Stromal cell of bone marrow (primary cell): ENCODE data around the gene SNX25.
"Not testable (repeated sequence)": the region's sequence is repeated elsewhere in the genome, so short reads cannot be mapped to it uniquely, and the experiment has no call there.

Source experiments
- DNase-seq: peaks from one replicate; pipeline ENCODE4 v3.0.0-alpha.2; 2012; ENCODE audit warnings: low read depth

Gene SNX25

GRCh38 chr4:185307136-185307950 is 97.9 kb downstream of the SNX25 start:
- no peak for DNase-seq

GRCh38 chr4:185309770-185310169 is 100.4 kb downstream of the SNX25 start:
- DNase-seq = no peak

GRCh38 chr4:185311113-185311888 is 101.9 kb downstream of the SNX25 start:
- no peak for DNase-seq

- no peak for DNase-seq
Observed at GRCh38 chr4:185312699-185313098, 103.3 kb downstream of the SNX25 start.

- not testable (repeated sequence) for DNase-seq
Observed at GRCh38 chr4:185317462-185317861, 108.1 kb downstream of the SNX25 start.

DNA sequence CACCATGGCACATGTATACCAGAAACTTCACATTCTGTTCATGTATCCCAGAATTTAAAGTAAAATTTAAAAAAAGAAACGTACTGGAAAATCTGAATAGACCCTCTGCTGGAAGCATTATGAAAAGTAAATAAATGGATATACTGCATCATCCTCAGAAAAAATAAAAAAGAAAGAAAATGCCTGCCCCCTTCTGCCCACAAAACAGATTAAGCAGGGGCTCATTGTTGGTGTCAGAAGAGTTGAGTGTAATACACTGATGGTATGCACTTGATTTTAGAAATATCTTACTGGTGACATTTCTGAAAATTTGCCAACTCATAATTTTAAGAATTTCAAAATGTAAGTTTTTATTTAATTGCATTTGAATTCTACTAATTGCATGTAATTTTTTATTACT is 108.5 kb downstream of the SNX25 start:
- DNase-seq = no peak

DNA sequence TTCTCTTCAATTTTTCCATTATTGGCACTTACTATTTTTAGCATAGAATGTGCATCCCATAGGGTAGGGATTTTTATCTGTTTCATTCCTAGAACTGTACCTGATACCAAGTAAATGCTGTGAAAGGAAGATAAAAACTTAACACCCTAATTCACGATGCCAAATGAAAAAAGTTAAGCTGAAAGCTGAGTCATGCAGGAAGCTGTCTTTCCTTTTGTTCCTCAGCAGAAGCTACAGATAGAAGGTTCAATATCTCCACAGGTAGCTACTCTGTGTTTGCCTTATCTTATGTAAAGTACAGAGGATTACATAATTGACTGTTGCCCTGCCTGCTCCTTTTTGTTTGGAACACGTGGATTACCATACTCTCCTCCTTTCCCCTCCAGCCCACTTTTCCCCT is 109.3 kb downstream of the SNX25 start:
- DNase-seq = no peak

DNA sequence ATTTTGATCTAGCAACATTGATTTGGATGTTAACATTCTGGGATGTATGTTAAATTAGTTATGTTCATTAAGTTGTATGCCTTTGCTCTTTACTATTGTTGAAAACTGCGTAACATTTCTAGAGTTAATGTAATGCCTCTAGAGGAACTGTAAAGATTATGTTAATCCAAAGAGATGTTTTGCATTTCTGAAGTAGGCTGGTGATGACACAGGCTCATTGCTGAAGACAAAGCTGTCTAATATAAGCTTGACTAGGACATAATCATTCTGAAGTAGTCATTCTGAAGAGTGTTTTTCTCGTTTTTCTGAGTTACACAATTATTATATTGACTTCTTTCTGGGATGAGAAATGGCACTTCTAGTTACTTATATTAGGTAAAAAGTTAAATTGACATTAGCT is 113.4 kb downstream of the SNX25 start:
- no peak for DNase-seq

- DNase-seq = no peak
Observed at GRCh38 chr4:185323606-185324005, 114.2 kb downstream of the SNX25 start.

DNA sequence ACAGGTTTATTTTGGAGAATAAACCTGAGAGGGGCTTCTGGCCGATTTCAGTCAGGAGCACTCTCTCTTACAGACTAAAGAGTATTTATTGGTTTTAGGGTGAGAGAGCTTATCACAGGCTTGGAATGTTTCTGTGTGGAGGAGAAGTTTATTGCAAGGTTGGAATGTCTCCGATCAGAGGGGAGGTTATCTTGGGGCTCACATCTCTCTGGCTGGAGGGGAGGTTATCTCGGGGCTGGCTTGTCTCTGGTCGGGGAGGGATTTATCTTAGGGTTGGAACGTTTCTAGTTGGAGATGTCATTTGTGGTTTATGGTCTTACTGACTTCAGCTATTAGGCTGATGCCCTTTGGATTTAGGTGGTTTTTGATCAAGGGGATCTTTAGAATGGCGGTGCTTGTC is 115.0 kb downstream of the SNX25 start:
- DNase-seq = not testable (repeated sequence)

DNA sequence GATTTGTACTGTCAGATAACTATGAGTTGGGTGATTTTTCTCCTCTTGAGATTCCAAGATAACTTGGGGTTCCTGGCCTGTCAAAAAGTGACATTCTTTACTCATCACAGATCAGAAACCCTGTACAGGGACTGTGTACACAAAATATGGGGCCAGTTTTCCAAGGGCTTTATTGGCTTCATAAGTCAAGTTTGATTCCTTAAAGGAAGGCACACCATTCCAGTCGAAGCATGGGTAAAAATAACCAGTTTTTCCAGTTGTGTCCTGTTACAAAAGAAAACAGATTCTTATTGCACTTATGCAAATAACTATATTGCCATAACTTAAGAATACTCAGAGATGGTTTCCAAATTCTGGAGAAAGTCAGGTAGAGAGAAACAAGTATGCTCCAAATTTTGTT is 116.3 kb downstream of the SNX25 start:
- not testable (repeated sequence) for DNase-seq

DNA sequence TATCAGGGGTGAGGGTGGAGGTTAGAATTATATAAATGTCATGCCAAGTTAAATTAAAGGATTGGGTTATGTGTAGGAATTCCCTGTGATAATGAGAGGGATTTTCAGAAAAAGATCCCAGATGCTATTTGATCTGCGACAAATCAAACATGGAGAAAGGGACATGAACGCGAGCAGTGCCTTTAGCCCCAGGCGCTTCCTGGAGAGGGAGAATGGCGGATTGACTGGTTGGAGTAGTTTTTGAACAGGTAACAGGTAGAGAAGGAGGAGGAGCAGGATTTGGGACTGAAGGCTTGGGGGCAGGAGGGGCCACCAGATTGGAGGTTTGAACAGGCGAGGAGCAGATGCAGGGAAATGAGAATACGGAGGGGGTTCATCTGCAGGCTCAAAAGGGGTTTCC is 119.2 kb downstream of the SNX25 start:
- no peak for DNase-seq

DNA sequence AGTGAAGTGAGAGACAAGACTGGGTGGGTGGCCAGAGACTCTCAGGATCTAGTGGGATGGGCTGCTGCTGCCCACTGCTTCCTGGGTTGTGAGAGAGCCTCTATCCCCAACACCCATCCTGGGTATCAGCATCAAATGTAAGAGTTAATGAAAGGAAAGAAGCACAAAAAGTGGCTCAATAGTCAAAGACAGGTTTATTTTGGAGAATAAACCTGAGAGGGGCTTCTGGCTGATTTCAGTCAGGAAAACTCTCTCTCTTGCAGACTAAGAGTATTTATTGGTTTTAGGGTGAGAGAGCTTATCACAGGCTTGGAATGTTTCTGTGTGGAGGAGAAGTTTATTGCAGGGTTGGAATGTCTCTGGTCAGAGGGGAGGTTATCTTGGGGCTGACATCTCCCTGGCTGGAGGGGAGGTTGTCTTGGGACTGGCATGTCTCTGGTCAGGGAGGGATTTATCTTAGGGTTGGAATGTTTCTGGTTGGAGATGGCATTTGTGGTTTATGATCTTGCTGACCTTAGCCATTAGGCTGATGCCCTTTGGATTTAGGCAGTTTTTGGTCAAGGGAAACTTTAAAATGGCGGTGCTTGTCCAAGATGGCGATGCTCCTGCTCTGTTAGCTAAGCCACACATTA is 120.6 kb downstream of the SNX25 start:
- not testable (repeated sequence) for DNase-seq

DNA sequence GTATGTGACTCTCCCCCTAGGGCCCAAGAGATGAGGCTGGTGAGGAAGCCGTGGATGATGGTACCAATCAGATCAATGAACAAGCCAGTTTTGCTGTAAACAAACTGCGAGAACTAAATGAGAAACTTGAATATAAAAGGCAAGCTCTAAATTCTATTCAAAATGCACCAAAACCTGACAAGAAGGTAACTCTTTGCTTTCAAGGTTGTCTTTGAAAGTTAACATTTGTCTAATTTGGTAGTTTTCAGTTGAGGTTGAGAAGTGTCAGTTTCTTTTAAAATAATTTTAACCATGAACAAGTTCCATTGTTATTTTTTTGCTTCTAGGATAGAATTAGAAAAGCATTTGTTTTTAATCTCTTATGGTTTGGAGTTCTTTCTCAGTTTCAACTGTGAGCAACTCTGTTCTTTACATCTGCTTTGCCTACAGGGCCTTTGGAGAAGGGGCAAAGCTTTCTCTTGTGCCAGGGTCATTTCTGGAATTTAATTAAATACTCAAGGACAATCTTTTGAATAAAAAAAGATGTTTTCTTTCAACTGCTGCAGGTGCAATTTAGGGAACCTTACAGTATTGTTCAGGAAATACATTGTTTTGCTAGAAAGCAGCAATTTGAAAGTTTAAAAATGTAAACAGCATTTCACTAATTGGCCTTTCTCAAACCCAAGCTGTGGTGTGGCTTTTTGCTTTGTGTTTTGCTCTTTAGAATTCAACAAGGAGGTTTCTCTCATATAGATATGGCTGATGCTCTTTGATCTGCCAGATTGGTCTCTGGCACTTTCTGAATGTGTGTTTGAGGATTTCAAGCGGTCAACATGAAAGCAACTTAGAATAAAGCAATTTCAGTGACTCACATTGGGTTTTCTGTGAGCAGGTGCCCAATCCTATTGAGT is 123.4 kb downstream of the SNX25 start:
- no peak for DNase-seq

GRCh38 chr4:185334326-185334725 is 124.9 kb downstream of the SNX25 start:
- no peak for DNase-seq

- no peak for DNase-seq
Observed at GRCh38 chr4:185335579-185335978, 126.2 kb downstream of the SNX25 start.

- no peak for DNase-seq
Observed at GRCh38 chr4:185339941-185340340, 130.5 kb downstream of the SNX25 start.

- DNase-seq = no peak
Observed at GRCh38 chr4:185341377-185341776, 132.0 kb downstream of the SNX25 start.

GRCh38 chr4:185341841-185342240 is 132.4 kb downstream of the SNX25 start:
- no peak for DNase-seq

DNA sequence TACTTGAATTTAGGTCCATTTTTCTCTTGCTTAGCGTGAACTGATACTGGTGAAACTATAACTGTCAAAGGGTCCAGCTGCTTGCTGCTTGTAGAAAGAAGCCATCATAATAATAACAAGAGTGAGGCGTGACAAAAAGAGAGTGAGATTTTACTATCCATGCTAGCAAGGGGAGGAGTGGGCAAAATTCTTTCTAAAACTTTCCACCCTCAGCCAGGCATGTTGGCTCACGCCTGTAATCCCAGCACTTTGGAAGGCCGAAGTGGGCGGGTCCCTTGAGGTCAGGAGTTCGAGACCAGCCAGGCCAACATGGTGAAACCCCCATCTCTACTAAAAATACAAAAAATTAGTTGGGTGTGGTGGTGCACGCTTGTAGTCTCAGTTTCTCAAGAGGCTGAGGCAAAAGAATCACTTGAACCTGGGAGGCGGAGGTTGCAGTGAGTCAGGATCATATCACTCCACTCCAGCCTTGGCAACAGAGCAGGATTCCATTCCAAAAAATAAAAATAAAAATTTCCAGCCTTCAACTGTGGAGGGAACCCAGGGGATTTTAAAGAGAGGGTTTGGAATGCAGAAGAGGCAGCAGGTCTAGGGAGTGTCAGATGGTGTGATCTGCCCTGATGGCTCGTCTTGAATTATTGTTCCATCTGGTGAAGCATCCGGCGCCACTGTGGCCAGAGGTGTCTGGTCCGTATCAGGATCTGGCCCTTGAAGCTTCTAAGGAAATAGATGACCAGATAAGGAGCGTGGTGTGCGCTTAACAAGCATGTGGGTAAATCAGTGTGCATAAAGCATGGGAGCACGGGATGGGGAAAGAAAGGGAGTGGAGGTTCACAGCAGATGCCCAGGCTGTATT is 134.6 kb downstream of the SNX25 start:
- no peak for DNase-seq
